ENCODE results near the gene TAL1.

Gene TAL1

DNA sequence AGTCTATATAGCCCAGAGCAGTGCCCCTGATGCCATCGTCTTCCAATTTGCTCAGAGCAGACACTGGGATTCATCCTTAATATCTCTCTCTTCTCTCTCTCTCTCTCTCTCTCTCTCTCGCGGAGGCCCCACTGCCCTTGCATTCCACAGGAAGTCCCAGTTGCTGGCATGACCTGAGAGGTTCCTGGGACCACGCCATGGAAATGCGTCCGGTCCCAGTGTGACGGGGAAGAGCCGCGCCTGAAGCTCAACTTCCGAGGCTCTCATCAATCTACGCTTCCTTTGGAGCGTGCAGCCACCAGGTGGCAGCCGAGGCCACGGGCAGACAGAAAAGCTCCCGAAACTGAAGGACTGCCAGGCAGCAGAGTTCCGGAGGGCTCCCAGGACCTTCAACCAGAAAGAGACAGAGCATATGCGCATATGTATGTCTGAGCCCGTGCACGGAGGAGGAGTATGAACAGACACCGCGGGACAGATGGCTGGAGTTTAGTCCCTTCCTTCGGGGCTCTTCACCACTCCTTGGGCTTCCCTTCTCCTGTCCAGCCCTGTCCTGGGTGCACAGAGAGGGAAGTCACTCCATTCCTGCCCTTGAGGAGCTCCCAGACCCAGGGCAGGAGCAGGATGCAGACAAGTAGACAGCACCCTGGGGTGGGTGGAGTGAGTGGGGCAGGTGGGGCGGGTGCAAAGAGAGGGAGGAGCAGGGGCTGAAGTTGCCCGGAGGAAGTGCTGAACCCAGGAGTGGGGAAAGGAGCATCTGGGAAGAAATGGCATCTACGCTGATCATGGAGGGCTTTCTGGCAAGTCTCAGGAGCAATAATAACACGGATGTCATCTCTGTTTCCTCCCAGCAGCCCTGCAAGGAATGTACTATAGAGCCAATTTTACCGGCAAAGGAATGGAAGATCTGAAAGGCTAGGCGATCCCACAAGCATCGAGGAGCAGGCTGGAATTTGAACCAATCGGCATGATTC is 52.7 kb downstream of the TAL1 start:
- DNase-seq: peak; percentile 74 to 98 (median 86)
- intact Hi-C loops (cut with DNase I): loop anchor here (5.0 to 10.0 kb wide), 2 partner anchors 435 to 533 kb away; no protein-coding TSS in a partner anchor

DNA sequence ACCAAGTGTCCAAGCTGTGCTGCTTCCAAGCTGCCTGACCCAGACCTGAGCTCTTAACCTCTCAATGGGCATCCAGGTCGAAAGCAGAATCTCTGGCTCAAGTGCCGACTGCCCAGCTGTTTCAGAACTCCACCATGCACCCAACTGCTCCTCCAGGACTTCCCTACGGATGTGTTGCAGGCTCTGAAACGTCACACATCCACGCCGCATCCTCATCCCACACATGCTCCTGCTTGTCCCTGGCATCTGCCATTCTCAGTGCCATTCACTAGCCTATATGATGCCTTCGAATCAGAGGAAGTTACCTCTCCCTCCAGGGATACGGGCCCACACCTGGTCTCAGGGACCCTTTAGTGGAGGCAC is 53.4 kb downstream of the TAL1 start:
- intact Hi-C loops (cut with DNase I): loop anchor here (5.0 to 10.0 kb wide), 2 partner anchors 434 to 534 kb away; no protein-coding TSS in a partner anchor
- DNase-seq: peak in 2 of 10 donors; percentile 76 to 85

DNA sequence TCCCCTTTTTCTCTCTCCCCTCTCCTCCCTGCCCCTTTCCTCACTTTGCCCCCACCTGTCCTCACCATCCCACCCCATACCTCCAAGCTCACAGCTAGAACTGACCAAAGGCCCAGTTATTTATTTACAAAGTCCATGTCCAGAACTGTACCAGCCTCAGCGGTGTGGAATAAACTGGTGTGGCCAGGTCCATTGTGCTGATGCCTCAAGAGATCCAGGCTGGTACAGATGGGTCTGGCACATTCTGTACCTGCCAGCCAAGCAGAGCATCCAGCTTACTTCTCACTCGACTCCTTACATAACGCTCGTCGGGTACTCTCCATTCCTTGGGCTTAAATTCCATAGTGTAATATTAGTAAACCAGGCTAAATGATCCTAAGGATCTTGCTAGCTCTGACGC is 54.0 kb downstream of the TAL1 start:
- intact Hi-C loops (cut with DNase I): loop anchor here (5.0 to 10.0 kb wide), 2 partner anchors 433 to 534 kb away; no protein-coding TSS in a partner anchor
- peak in 3 of 10 donors; percentile 27 to 82 (median 35) for DNase-seq

DNA sequence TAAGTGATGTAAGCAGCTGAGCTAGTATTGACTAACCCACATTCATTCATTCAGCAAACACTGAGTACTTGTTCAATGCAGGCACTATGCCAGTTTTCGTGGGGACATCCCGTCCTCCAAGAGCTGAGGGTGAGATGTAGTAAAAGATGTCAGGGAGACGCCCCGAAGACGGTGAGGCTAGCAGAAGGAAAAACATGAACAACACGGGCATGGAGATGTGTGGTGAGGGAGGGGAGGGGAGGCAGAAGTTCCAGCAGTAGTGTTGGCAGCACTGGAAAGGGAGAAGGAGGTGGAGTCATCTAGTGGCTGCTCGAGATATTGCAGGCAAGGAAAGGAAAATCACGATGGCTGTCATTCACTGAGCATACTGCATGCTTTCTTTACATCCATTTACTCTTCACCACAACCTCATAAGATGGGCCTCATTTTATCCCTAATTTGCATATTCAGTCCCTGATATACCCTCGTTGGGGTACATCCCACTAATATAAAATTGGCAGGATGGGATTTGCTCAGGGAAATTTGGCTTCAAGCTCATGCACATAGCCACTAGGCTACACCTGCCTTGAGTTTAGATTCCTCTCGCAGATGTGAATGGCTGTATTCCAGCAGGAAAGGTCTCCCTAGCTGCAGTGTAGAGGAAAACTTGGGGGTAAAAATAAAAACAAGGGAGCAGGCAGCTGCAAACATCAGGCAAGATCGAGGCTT is 56.6 kb downstream of the TAL1 start:
- intact Hi-C loops (cut with DNase I): loop anchor here (5.0 to 10.0 kb wide), 2 partner anchors 431 to 537 kb away; no protein-coding TSS in a partner anchor

DNA sequence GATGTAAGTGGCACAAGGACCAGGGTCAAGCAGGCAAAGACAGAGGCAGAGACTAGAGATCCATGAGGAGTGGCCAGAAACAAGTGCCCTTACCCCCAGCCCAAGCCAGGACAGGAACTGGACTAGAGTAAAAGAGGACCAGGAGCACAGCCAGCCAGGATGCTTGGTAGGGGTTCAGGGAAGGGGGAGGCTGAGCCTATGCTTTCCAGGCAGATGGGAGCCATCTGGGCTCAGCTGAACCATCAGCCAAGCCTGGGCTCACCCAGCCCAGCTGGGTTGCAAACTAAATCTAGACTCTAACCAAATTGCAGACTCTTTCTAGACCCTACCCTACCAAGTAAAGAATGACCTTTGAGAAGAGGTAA is 57.4 kb downstream of the TAL1 start:
- intact Hi-C loops (cut with DNase I): loop anchor here (5.0 to 10.0 kb wide), 2 partner anchors 430 to 538 kb away; no protein-coding TSS in a partner anchor
- DNase-seq: peak in 2 of 10 donors; percentile 52 to 74

More for the DNA sequence above, 56.6 kb downstream of the TAL1 start:
- peak in 8 of 10 donors; percentile 54 to 91 (median 68) for DNase-seq

DNA sequence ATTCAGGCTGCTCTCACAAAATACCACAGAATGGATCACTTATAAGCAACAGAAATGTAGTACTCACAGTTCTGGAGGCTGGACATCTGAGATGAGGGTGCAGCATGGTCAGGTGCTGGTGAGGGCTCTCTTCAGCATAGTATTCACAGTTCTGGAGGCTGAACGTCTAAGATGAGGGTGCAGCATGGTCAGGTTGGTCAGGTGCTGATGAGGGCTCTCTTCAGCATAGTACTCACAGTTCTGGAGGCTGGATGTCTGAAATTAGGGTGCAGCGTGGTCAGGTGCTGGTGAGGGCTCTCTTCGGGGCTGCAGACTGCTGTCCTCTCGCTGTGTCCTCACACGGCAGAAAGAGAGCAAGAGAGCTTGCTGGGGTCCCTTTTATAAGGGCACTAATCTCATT is 59.2 kb downstream of the TAL1 start:
- intact Hi-C loops (cut with DNase I): loop anchor here (10.0 kb wide), 1 partner anchor 428 kb away; no protein-coding TSS in a partner anchor
- peak in 2 of 10 donors; percentile 9 to 15 for DNase-seq

Data from posterior cingulate gyrus (tissue), 11 donors.